SK-N-SH (cell line): ENCODE results near the gene RIPK4. TPM values are rescaled to one million over a fixed set of nuclear protein-coding genes. Genes with fewer than 3 reads are reported as not detected.

Experiments used
- CTCF ChIA-PET: fragments of 300-600, 350-600 bp; formaldehyde crosslinking; extraction: SDS; loops from one replicate; lab custom pipeline; 2021; lab: Yijun Ruan, JAX
- POLR2A ChIA-PET: fragments of 350-600 bp; sonication (Branson Sonifier 250); formaldehyde crosslinking; extraction: SDS; loops from one replicate; lab custom pipeline; 2020; ENCODE audit warnings: antibody characterized with exemption, inconsistent platforms; lab: Yijun Ruan, JAX
- DNase-seq: peaks from one replicate; pipeline ENCODE4 v3.0.0; 2012
- H2AFZ ChIP-seq: fragments of 200-600 bp; sonication (generic); 2 replicates; pipeline ENCODE4 v1.8.1; 2016; ENCODE audit warnings: antibody characterized with exemption, mild to moderate bottlenecking, low read depth
- H3F3A ChIP-seq: fragments of 200-600 bp; sonication (generic); replicated peaks from 2 replicates; pipeline ENCODE3; 2016; ENCODE audit warnings: antibody characterized with exemption, mild to moderate bottlenecking; ENCODE audit not compliant: insufficient read depth
- H3K27ac ChIP-seq, 2 experiments: fragments of 200-500 bp in 1 of 2; fragments of 200-600 bp in 1 of 2; sonication (Bioruptor generic) in 1 of 2; sonication (generic), shearing (Covaris generic) in 1 of 2; 2 replicates each; pipeline versions ENCODE4 v1.5.1 to v1.6.1; 2014 to 2016; ENCODE audit warnings: low read depth in 2 of 2, inconsistent platforms in 1 of 2, low read length in 1 of 2, mild to moderate bottlenecking in 1 of 2, mixed read lengths in 1 of 2
- H3K27me3 ChIP-seq: fragments of 200-600 bp; sonication (generic), shearing (Covaris generic); 2 replicates; pipeline ENCODE4 v1.6.1; 2016; ENCODE audit warnings: mixed run types; ENCODE audit not compliant: insufficient read depth
- H3K36me3 ChIP-seq, 2 experiments: fragments of 200-500 bp in 1 of 2; fragments of 200-600 bp in 1 of 2; sonication (Bioruptor generic) in 1 of 2; sonication (generic) in 1 of 2; replicated peaks in 1 of 2; 2 replicates each; pipeline versions ENCODE3 to v1.5.1; 2014 to 2016; ENCODE audit warnings: low read length in 1 of 2, mild to moderate bottlenecking in 1 of 2; ENCODE audit not compliant: insufficient read depth in 2 of 2, control insufficient read depth in 1 of 2
- H3K4me1 ChIP-seq, 2 experiments: fragments of 200-500 bp in 1 of 2; fragments of 200-600 bp in 1 of 2; sonication (Bioruptor generic) in 1 of 2; sonication (generic), shearing (Covaris generic) in 1 of 2; 2 replicates each; pipeline versions ENCODE4 v1.5.1 to v1.6.1; 2014 to 2016; ENCODE audit warnings: low read depth in 1 of 2, low read length in 1 of 2, mixed run types in 1 of 2; ENCODE audit not compliant: insufficient read depth in 2 of 2, control insufficient read depth in 1 of 2
- H3K4me2 ChIP-seq: fragments of 200-600 bp; sonication (generic), shearing (Covaris generic); 2 replicates; pipeline ENCODE4 v1.6.1; 2017; ENCODE audit warnings: mixed run types
- H3K4me3 ChIP-seq, 2 experiments: fragments of 200-500 bp in 1 of 2; fragments of 200-600 bp in 1 of 2; sonication (Bioruptor generic) in 1 of 2; sonication (generic), shearing (Covaris generic) in 1 of 2; 2 replicates each; pipeline versions ENCODE4 v1.5.1 to v1.8.1; 2014 to 2016; ENCODE audit warnings: low read depth in 2 of 2, inconsistent platforms in 1 of 2, low read length in 1 of 2, mild to moderate bottlenecking in 1 of 2, mixed read lengths in 1 of 2, moderate library complexity in 1 of 2
- H3K79me2 ChIP-seq: fragments of 200-600 bp; sonication (generic); 2 replicates; pipeline ENCODE4 v1.8.1; 2017; ENCODE audit warnings: mild to moderate bottlenecking; ENCODE audit not compliant: insufficient read depth
- H3K9ac ChIP-seq: fragments of 200-600 bp; sonication (generic); 2 replicates; pipeline ENCODE4 v1.6.1; 2017; ENCODE audit warnings: mixed run types
- H3K9me2 ChIP-seq: fragments of 200-600 bp; sonication (generic); 2 replicates; pipeline ENCODE4 v1.6.1; 2017; ENCODE audit warnings: mixed run types
- H3K9me3 ChIP-seq: fragments of 200-600 bp; sonication (generic); 2 replicates; pipeline ENCODE4 v1.6.1; 2017; ENCODE audit warnings: mixed run types, mild to moderate bottlenecking, moderate library complexity
- H4K20me1 ChIP-seq: fragments of 200-600 bp; sonication (generic); 2 replicates; pipeline ENCODE4 v1.6.1; 2017; ENCODE audit warnings: mild to moderate bottlenecking, mixed run types; ENCODE audit not compliant: insufficient read depth
- CHD2 ChIP-seq: fragments of 150-350 bp; IDR thresholded peaks from 2 replicates; pipeline ENCODE4 v1.6.1; 2018; ENCODE audit warnings: low read length; ENCODE audit not compliant: partially characterized antibody
- ELF1 ChIP-seq: IDR thresholded peaks from 2 replicates; pipeline ENCODE4 v1.4.0; 2012
- EP300 ChIP-seq, 2 experiments: IDR thresholded peaks; 2 replicates each; pipeline versions ENCODE4 v1.4.0 to v1.6.1; 2012; ENCODE audit warnings: borderline replicate concordance in 1 of 2, low read depth in 1 of 2, low read length in 1 of 2
- FOSL2 ChIP-seq: IDR thresholded peaks from 2 replicates; pipeline ENCODE4 v1.4.0; 2012; ENCODE audit warnings: low read depth, mild to moderate bottlenecking, moderate library complexity, borderline replicate concordance
- GABPA ChIP-seq: IDR thresholded peaks from 2 replicates; pipeline ENCODE4 v1.4.0; 2012; ENCODE audit warnings: low read depth, mild to moderate bottlenecking
- MEF2A ChIP-seq: IDR thresholded peaks from 2 replicates; pipeline ENCODE4 v1.4.0; 2012; ENCODE audit warnings: low read depth, borderline replicate concordance
- MXI1 ChIP-seq: IDR thresholded peaks from 2 replicates; pipeline ENCODE4 v1.6.1; 2012; ENCODE audit warnings: mild to moderate bottlenecking, low read depth, low read length, improper control_type of control experiment
- NFIC ChIP-seq: IDR thresholded peaks from 2 replicates; pipeline ENCODE4 v1.4.0; 2012; ENCODE audit warnings: borderline replicate concordance
- POLR2AphosphoS5 ChIP-seq: IDR thresholded peaks from 2 replicates; pipeline ENCODE4 v1.6.1; 2012; ENCODE audit warnings: low read depth, low read length
- RAD21 ChIP-seq: IDR thresholded peaks from 2 replicates; pipeline ENCODE4 v1.6.1; 2012; ENCODE audit warnings: mild to moderate bottlenecking, low read length
- RCOR1 ChIP-seq: fragments of 150-350 bp; IDR thresholded peaks from 2 replicates; pipeline ENCODE4 v1.6.1; 2017; ENCODE audit warnings: antibody characterized with exemption, low read length
- RFX5 ChIP-seq: IDR thresholded peaks from 2 replicates; pipeline ENCODE4 v1.6.1; 2012; ENCODE audit warnings: mild to moderate bottlenecking, improper control_type of control experiment, low read length
- RXRA ChIP-seq: IDR thresholded peaks from 2 replicates; pipeline ENCODE4 v1.4.0; 2012; ENCODE audit warnings: low read depth, mild to moderate bottlenecking, borderline replicate concordance
- SIN3A ChIP-seq: IDR thresholded peaks from 2 replicates; pipeline ENCODE4 v1.6.1; 2012; ENCODE audit warnings: low read depth, mild to moderate bottlenecking, low read length, moderate library complexity, borderline replicate concordance
- TAF1 ChIP-seq: IDR thresholded peaks from 2 replicates; pipeline ENCODE4 v1.6.1; 2012; ENCODE audit warnings: low read depth, mild to moderate bottlenecking, low read length, moderate library complexity, borderline replicate concordance
- YY1 ChIP-seq: IDR thresholded peaks from 2 replicates; pipeline ENCODE4 v1.4.0; 2012; ENCODE audit warnings: low read depth, mild to moderate bottlenecking
- WGBS: methylation state at CpG from one replicate; pipeline ENCODE4 v1.1.6; 2017; ENCODE audit warnings: low lambda C conversion rate; 5-methylcytosine and 5-hydroxymethylcytosine counted together
- polyA plus RNA-seq, 3 experiments: library from polyadenylated mRNA; depleted of rRNA; stranded (reverse); fragments of >200 nt; gene quantifications; 2 replicates each; pipeline ENCODE4 v1.2.3, GENCODE V29; 2012
- TF ChIP-seq, protein P1 (sequence below): fragments of 150-350 bp; IDR thresholded peaks from 2 replicates; pipeline ENCODE4 v1.6.1; 2016; ENCODE audit warnings: mild to moderate bottlenecking, low read depth, low read length
- TF ChIP-seq, protein P2 (sequence below): IDR thresholded peaks from 2 replicates; pipeline ENCODE4 v1.6.1; 2012; ENCODE audit warnings: mild to moderate bottlenecking, low read depth, low read length, moderate library complexity
- TF ChIP-seq, protein P3 (sequence below): IDR thresholded peaks from 2 replicates; pipeline ENCODE4 v1.4.0; 2012; ENCODE audit warnings: low read depth, borderline replicate concordance
- TF ChIP-seq, protein P4 (sequence below): fragments of 150-350 bp; IDR thresholded peaks from 2 replicates; pipeline ENCODE4 v1.6.1; 2017; ENCODE audit warnings: antibody characterized with exemption, low read length, low read depth, borderline replicate concordance

The RIPK4 gene
- polyA plus RNA-seq, 1 of the 3 experiments (the other 2 are of a cell fraction): 11.0 TPM

DNA sequence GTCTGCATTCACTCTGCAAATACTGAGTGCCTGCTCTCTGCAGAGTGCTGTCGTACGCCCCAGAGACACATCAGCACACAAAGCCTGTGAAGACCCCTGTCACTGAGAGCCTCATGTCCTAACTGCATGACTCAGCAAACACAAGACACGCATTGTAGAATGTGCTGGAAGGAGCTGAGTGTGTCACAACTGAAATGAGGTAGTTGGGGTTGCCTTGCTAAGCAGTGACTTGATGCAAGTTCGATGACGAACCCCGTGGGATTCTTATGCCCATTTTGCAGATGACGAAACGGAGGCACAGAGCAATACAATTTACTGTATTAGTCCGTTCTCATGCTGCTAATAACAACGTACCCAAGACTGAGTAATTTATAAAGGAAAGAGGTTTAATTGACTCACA, 65.1 kb downstream of the RIPK4 start (continued):
- TF ChIP-seq, protein P1, sequence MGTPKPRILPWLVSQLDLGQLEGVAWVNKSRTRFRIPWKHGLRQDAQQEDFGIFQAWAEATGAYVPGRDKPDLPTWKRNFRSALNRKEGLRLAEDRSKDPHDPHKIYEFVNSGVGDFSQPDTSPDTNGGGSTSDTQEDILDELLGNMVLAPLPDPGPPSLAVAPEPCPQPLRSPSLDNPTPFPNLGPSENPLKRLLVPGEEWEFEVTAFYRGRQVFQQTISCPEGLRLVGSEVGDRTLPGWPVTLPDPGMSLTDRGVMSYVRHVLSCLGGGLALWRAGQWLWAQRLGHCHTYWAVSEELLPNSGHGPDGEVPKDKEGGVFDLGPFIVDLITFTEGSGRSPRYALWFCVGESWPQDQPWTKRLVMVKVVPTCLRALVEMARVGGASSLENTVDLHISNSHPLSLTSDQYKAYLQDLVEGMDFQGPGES: no peak
- TF ChIP-seq, all 33 proteins: peak for 0

DNA sequence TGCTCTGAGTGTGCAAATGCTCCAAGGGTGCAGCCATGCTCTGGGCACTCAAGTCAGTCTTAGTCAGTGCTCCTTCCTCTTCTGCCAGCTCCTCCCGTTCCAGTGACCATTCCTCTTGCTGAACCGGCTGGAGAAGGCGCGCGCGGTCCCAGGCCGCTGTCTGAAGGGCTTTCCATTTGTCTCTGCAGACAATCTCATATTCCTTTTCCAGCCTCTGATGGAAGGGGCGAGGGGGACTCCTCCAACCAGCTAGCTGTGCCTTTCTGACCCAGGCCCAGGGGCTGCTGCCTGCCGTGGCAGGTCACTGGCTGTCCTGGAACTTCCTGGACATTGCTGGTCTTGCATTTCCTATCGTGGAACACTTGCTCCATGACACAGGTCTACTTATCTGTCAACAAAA, 67.5 kb downstream of the RIPK4 start:
- Histone ChIP-seq H3K4me3 (no peak overlapping the region), H3K4me1 (no peaks in the 10 kb centered on the region), H3K9ac (no peak overlapping the region), H3K79me2 (no peaks in the 10 kb centered on the region), H3F3A (no peaks in the 10 kb centered on the region)
- POLR2A ChIA-PET: no interaction called here
- TF ChIP-seq, protein P2, sequence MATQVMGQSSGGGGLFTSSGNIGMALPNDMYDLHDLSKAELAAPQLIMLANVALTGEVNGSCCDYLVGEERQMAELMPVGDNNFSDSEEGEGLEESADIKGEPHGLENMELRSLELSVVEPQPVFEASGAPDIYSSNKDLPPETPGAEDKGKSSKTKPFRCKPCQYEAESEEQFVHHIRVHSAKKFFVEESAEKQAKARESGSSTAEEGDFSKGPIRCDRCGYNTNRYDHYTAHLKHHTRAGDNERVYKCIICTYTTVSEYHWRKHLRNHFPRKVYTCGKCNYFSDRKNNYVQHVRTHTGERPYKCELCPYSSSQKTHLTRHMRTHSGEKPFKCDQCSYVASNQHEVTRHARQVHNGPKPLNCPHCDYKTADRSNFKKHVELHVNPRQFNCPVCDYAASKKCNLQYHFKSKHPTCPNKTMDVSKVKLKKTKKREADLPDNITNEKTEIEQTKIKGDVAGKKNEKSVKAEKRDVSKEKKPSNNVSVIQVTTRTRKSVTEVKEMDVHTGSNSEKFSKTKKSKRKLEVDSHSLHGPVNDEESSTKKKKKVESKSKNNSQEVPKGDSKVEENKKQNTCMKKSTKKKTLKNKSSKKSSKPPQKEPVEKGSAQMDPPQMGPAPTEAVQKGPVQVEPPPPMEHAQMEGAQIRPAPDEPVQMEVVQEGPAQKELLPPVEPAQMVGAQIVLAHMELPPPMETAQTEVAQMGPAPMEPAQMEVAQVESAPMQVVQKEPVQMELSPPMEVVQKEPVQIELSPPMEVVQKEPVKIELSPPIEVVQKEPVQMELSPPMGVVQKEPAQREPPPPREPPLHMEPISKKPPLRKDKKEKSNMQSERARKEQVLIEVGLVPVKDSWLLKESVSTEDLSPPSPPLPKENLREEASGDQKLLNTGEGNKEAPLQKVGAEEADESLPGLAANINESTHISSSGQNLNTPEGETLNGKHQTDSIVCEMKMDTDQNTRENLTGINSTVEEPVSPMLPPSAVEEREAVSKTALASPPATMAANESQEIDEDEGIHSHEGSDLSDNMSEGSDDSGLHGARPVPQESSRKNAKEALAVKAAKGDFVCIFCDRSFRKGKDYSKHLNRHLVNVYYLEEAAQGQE: no peak
- TF ChIP-seq EP300 (IDR thresholded peaks at IDR 0.05; ENCODE audit: borderline replicate concordance in 1 of 2, low read depth in 1 of 2, low read length in 1 of 2) (no peak), RXRA (no peak), POLR2AphosphoS5 (no peak), MEF2A (no peak), ELF1 (no peak), YY1 (no peak), RFX5 (no peak), FOSL2 (no peak), SIN3A (no peak), RAD21 (no peak), MXI1 (no peak), NFIC (no peak), RCOR1 (no peak), TAF1 (no peak), CHD2 (no peak), GABPA (no peak)
- TF ChIP-seq, protein P3, sequence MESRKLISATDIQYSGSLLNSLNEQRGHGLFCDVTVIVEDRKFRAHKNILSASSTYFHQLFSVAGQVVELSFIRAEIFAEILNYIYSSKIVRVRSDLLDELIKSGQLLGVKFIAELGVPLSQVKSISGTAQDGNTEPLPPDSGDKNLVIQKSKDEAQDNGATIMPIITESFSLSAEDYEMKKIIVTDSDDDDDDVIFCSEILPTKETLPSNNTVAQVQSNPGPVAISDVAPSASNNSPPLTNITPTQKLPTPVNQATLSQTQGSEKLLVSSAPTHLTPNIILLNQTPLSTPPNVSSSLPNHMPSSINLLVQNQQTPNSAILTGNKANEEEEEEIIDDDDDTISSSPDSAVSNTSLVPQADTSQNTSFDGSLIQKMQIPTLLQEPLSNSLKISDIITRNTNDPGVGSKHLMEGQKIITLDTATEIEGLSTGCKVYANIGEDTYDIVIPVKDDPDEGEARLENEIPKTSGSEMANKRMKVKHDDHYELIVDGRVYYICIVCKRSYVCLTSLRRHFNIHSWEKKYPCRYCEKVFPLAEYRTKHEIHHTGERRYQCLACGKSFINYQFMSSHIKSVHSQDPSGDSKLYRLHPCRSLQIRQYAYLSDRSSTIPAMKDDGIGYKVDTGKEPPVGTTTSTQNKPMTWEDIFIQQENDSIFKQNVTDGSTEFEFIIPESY: no peak
- TF ChIP-seq, protein P4, sequence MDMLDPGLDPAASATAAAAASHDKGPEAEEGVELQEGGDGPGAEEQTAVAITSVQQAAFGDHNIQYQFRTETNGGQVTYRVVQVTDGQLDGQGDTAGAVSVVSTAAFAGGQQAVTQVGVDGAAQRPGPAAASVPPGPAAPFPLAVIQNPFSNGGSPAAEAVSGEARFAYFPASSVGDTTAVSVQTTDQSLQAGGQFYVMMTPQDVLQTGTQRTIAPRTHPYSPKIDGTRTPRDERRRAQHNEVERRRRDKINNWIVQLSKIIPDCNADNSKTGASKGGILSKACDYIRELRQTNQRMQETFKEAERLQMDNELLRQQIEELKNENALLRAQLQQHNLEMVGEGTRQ: no peak
- TF ChIP-seq, all 33 proteins: peak for 0
- H3K9me3 ChIP-seq: no peaks in the 10 kb centered on the region
- H3K27ac ChIP-seq: no peak overlapping the region
- no peaks in the 10 kb centered on the region for H4K20me1 ChIP-seq
- no peak overlapping the region for H2AFZ ChIP-seq
- no peak overlapping the region for H3K4me2 ChIP-seq
- WGBS: 66% methylated on average over 10 of the region's 10 CpGs
- H3K9me2 ChIP-seq: no peaks in the 10 kb centered on the region
- no peaks in the 10 kb centered on the region for H3K36me3 ChIP-seq
- DNase-seq: no peak
- H3K27me3 ChIP-seq: no peaks in the 10 kb centered on the region
- CTCF ChIA-PET: no interaction called here
